Astrocyte (in vitro differentiated cells and primary cell): ENCODE data around the gene ZNF619. TPM values are rescaled to one million over a fixed set of nuclear protein-coding genes. Genes with fewer than 3 reads are reported as not detected.

Experiments used
- DNase-seq: peaks from one replicate; pipeline ENCODE4 v3.0.0-alpha.2; 2010; ENCODE audit warnings: low read depth
- FAIRE-seq: peaks from 2 replicates; lab custom pipeline; 2011; peaks lifted over from hg19 to GRCh38; lab: Jason Lieb, UNC
- H2AFZ ChIP-seq: 2 replicates; pipeline ENCODE4 v1.6.0; 2012; ENCODE audit warnings: low read depth, low read length, inconsistent platforms
- H3K27ac ChIP-seq: 2 replicates; pipeline ENCODE4 v1.5.1; 2011; ENCODE audit warnings: low read depth, low read length, inconsistent platforms
- H3K27me3 ChIP-seq: 2 replicates; pipeline ENCODE4 v1.6.0; 2011; ENCODE audit warnings: low read length, inconsistent platforms; ENCODE audit not compliant: insufficient read depth
- H3K36me3 ChIP-seq: 2 replicates; pipeline ENCODE4 v1.5.1; 2011; ENCODE audit warnings: low read length, inconsistent platforms; ENCODE audit not compliant: insufficient read depth
- H3K4me1 ChIP-seq: 2 replicates; pipeline ENCODE4 v1.5.1; 2011; ENCODE audit warnings: low read length, inconsistent platforms; ENCODE audit not compliant: insufficient read depth
- H3K4me2 ChIP-seq: 2 replicates; pipeline ENCODE4 v1.6.0; 2012; ENCODE audit warnings: low read length, inconsistent platforms
- H3K4me3 ChIP-seq: 2 replicates; pipeline ENCODE4 v1.5.1; 2011; ENCODE audit warnings: low read depth, mild to moderate bottlenecking, low read length, inconsistent platforms; ENCODE audit not compliant: insufficient read depth
- H3K79me2 ChIP-seq: 2 replicates; pipeline ENCODE4 v1.6.0; 2012; ENCODE audit warnings: mild to moderate bottlenecking, low read length, inconsistent platforms; ENCODE audit not compliant: insufficient read depth
- H3K9ac ChIP-seq: 2 replicates; pipeline ENCODE4 v1.6.0; 2012; ENCODE audit warnings: mild to moderate bottlenecking, low read length, inconsistent platforms
- H3K9me3 ChIP-seq: 2 replicates; pipeline ENCODE4 v1.5.1; 2012; ENCODE audit warnings: low read depth, mild to moderate bottlenecking, low read length, inconsistent platforms; ENCODE audit not compliant: insufficient read depth
- H4K20me1 ChIP-seq: 2 replicates; pipeline ENCODE4 v1.6.0; 2012; ENCODE audit warnings: low read length, inconsistent platforms; ENCODE audit not compliant: insufficient read depth
- H3K27ac Mint-ChIP-seq: one replicate; pipeline ENCODE4 v1.8.0; 2021; ENCODE audit warnings: mild to moderate bottlenecking, mixed read lengths; ENCODE audit not compliant: unreplicated experiment
- H3K27me3 Mint-ChIP-seq: one replicate; pipeline ENCODE4 v1.8.0; 2021; ENCODE audit warnings: low read depth, mixed read lengths; ENCODE audit not compliant: unreplicated experiment
- H3K36me3 Mint-ChIP-seq: one replicate; pipeline ENCODE4 v1.8.0; 2021; ENCODE audit warnings: low read depth, mixed read lengths; ENCODE audit not compliant: unreplicated experiment
- H3K4me1 Mint-ChIP-seq: one replicate; pipeline ENCODE4 v1.8.0; 2021; ENCODE audit warnings: low read depth, mixed read lengths; ENCODE audit not compliant: unreplicated experiment
- H3K4me3 Mint-ChIP-seq: one replicate; pipeline ENCODE4 v1.8.0; 2021; ENCODE audit warnings: mild to moderate bottlenecking, moderate library complexity, mixed read lengths; ENCODE audit not compliant: unreplicated experiment
- H3K9me3 Mint-ChIP-seq: one replicate; pipeline ENCODE4 v1.8.0; 2021; ENCODE audit warnings: mild to moderate bottlenecking, mixed read lengths; ENCODE audit not compliant: unreplicated experiment
- EZH2 ChIP-seq: IDR thresholded peaks from 2 replicates; pipeline ENCODE4 v1.6.1; 2012; ENCODE audit warnings: mild to moderate bottlenecking, low read length, inconsistent platforms; ENCODE audit not compliant: insufficient read depth
- total RNA-seq: library from RNA; stranded (reverse); gene quantifications from 2 replicates; pipeline ENCODE4 v1.2.1, GENCODE V29; 2021
- TF ChIP-seq, protein P1 (sequence below): IDR thresholded peaks from 2 replicates; pipeline ENCODE4 v1.5.1; 2011; ENCODE audit warnings: low read depth, mild to moderate bottlenecking, inconsistent platforms, low read length, moderate library complexity; ENCODE audit not compliant: insufficient read depth

The ZNF619 gene
- total RNA-seq, 1 donor from 2014 or later, result 3.4 TPM

DNA sequence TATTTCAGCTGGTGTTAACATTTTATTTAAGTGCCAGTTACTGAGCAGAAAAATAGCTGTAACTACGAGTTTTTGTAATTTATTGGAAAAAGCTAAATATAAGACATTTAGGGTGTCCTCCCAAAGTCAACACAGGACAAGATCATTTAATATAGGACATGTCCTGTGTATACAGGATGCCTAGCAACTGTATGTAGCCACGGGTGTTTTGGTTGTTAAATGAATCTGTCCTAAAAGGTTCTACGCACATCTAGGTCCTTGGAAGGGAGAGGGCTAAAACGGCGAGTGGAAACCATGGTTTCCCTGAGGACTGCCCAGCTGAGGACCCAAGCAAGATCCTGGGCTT, 47.3 kb downstream of the ZNF619 start:
- FAIRE-seq, result no peak
- H3K4me3 Mint-ChIP-seq, result peak overlapping the region; percentile 97
- no peaks in the 10 kb centered on the region for H4K20me1 ChIP-seq
- TF ChIP-seq, protein P1, sequence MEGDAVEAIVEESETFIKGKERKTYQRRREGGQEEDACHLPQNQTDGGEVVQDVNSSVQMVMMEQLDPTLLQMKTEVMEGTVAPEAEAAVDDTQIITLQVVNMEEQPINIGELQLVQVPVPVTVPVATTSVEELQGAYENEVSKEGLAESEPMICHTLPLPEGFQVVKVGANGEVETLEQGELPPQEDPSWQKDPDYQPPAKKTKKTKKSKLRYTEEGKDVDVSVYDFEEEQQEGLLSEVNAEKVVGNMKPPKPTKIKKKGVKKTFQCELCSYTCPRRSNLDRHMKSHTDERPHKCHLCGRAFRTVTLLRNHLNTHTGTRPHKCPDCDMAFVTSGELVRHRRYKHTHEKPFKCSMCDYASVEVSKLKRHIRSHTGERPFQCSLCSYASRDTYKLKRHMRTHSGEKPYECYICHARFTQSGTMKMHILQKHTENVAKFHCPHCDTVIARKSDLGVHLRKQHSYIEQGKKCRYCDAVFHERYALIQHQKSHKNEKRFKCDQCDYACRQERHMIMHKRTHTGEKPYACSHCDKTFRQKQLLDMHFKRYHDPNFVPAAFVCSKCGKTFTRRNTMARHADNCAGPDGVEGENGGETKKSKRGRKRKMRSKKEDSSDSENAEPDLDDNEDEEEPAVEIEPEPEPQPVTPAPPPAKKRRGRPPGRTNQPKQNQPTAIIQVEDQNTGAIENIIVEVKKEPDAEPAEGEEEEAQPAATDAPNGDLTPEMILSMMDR, result no peak
- no peak for TF ChIP-seq EZH2
- H3K9me3 Mint-ChIP-seq, result peaks cover 3% of the 10 kb centered on the region
- H3K4me1 ChIP-seq, result peaks cover 15% of the 10 kb centered on the region
- H3K4me3 ChIP-seq, result peak overlapping the region; percentile 86
- DNase-seq, result no peak
- H3K79me2 ChIP-seq, result peaks cover 26% of the 10 kb centered on the region
- peak overlapping the region; percentile 100 for H2AFZ ChIP-seq
- H3K9ac ChIP-seq, result peak overlapping the region; percentile 93
- H3K27ac ChIP-seq, result peak overlapping the region; percentile 87
- H3K9me3 ChIP-seq, result no peaks in the 10 kb centered on the region
- H3K36me3 Mint-ChIP-seq, result peaks cover 19% of the 10 kb centered on the region
- peak overlapping the region; percentile 96 for H3K4me2 ChIP-seq
- H3K27me3 ChIP-seq, result no peaks in the 10 kb centered on the region
- H3K4me1 Mint-ChIP-seq, result peaks cover 7% of the 10 kb centered on the region
- peak overlapping the region; percentile 88 for H3K27ac Mint-ChIP-seq
- no peaks in the 10 kb centered on the region for H3K27me3 Mint-ChIP-seq
- peaks cover 5% of the 10 kb centered on the region for H3K36me3 ChIP-seq

DNA sequence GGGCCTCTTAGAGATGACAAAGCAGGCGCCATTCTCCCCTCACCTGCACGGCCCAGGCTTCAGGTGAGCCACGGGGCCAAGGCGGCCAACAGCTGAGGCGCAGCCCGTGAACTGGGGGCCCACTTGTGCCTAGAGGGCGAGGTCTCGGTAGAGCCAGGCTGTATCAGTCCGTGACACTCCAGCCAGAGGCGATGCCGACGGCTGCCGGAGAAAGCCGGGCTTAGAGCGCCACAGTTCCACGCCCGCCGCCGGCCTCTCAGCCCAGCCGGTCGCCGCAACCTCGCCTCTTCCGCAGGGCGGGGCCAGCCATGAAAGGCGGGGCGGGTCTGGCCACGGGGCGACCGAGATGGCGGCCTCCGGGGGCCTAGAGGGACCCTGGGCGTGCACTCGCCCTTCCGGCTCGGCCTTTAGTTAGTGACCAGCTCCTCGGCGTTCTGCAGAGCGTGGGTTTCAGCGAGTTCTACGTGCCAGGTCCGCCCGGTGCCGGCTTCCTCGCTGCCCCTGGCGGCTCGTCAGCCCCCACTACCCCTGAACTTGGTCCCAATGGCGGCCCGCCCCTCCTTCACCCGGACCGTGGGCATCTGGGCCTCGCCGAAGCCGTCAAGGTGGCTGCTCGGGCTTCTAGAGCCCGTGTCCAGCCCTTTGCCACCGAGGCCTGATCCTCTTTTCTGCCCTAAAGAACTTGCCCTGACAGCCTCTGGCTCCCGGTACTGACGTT, 47.8 kb downstream of the ZNF619 start, which contains the start of gene ZNF621:
Gene ZNF621 (plus strand): TSS at position 393 of the 718 bp plus-strand sequence. CDS start 881 bp downstream, outside the sequence.
- no peaks in the 10 kb centered on the region for H3K27me3 ChIP-seq
- no peaks in the 10 kb centered on the region for H3K27me3 Mint-ChIP-seq
- FAIRE-seq, result no peak

More for the DNA sequence above, 47.8 kb downstream of the ZNF619 start, which contains the start of gene ZNF621:
- H3K4me1 ChIP-seq, result peaks cover 15% of the 10 kb centered on the region
- peaks cover 28% of the 10 kb centered on the region for H3K79me2 ChIP-seq
- H2AFZ ChIP-seq, result peak within 1 kb of the TSS; percentile 100
- peak; percentile 68 for DNase-seq
- H3K36me3 ChIP-seq, result peaks cover 5% of the 10 kb centered on the region
- H3K4me3 ChIP-seq, result peak within 1 kb of the TSS; percentile 86
- Mint-ChIP-seq H3K36me3 (peaks cover 25% of the 10 kb centered on the region), H3K4me1 (peaks cover 7% of the 10 kb centered on the region), H3K4me3 (peak within 1 kb of the TSS; percentile 97), H3K9me3 (peaks cover 3% of the 10 kb centered on the region), H3K27ac (peak within 1 kb of the TSS; percentile 96)
- no peaks in the 10 kb centered on the region for H3K9me3 ChIP-seq
- TF ChIP-seq, protein P1, result no peak
- TF ChIP-seq EZH2, result no peak
- H3K9ac ChIP-seq, result peak within 1 kb of the TSS; percentile 93
- H3K4me2 ChIP-seq, result peak within 1 kb of the TSS; percentile 96
- H3K27ac ChIP-seq, result peak within 1 kb of the TSS; percentile 87
- no peaks in the 10 kb centered on the region for H4K20me1 ChIP-seq
